ENCODE data around the gene BSN. TPM values are rescaled to one million over a fixed set of nuclear protein-coding genes. Genes with fewer than 3 reads are reported as not detected.

BSN gene
- total and polyA plus RNA-seq, 8 donors: 0.56 to 1.6 (median 0.97) TPM

DNA sequence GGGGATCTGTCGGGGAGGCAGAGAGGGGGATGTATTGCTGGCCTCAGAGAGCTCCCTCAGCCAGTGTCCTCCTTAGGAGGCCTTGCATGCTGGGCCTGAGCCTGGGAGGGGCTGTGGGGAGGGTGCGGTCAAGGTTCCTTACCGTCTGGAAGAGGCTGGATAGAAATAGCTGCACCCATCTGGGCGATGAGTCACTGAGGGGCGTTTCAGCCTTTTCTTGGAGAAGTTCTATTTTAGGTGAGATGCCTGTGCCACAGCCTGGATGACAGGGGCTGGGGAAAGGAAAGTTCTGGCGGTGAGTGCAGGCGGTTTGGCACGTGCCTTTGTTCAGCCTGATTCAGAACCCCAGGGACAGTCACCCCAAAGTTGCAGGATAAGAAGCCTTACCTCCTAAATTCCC is 84.2 kb downstream of the BSN start:
- FAIRE-seq (no peak), DNase-seq (no peak), ATAC-seq (no peak)
- no peaks in the 10 kb centered on the region for H3K27me3 ChIP-seq
- intact Hi-C loops (cut with DNase I): no loop called here
- H3K36me3 ChIP-seq: no peaks in the 10 kb centered on the region
- H3K27ac ChIP-seq: no peak overlapping the region
- no peaks in the 10 kb centered on the region for H3K4me1 ChIP-seq
- H3K9me3 ChIP-seq: no peaks in the 10 kb centered on the region
- 69 to 79% methylated on average over 8 of the region's 8 CpGs for WGBS, 2 donors
- TF ChIP-seq, protein P1, sequence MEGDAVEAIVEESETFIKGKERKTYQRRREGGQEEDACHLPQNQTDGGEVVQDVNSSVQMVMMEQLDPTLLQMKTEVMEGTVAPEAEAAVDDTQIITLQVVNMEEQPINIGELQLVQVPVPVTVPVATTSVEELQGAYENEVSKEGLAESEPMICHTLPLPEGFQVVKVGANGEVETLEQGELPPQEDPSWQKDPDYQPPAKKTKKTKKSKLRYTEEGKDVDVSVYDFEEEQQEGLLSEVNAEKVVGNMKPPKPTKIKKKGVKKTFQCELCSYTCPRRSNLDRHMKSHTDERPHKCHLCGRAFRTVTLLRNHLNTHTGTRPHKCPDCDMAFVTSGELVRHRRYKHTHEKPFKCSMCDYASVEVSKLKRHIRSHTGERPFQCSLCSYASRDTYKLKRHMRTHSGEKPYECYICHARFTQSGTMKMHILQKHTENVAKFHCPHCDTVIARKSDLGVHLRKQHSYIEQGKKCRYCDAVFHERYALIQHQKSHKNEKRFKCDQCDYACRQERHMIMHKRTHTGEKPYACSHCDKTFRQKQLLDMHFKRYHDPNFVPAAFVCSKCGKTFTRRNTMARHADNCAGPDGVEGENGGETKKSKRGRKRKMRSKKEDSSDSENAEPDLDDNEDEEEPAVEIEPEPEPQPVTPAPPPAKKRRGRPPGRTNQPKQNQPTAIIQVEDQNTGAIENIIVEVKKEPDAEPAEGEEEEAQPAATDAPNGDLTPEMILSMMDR (IDR thresholded peaks at IDR 0.05): no peak
- no peak overlapping the region for H3K4me3 ChIP-seq

DNA sequence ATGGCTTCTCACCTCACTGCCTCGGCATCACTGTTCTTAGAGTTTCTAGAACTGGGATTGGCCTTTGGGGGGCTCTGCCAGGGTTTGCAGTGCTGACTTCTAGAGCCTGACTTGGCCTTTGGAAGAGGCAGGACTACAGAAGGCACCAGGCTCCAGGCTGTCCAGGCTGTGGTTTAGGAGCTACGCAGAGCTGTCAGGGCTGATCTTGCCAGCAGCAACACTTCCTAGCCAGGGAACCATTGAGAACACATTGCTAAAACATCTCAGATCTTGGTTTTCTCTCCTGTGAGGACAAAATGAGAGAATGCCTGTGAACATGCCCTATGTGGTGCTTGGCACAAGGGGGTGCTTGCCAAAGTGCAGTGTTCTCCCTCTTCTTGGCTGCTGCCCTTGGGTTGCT is 85.3 kb downstream of the BSN start:
- no peaks in the 10 kb centered on the region for H3K27me3 ChIP-seq
- no peaks in the 10 kb centered on the region for H3K36me3 ChIP-seq
- no peaks in the 10 kb centered on the region for H3K9me3 ChIP-seq
- intact Hi-C loops (cut with DNase I): no loop called here
- no peaks in the 10 kb centered on the region for H3K4me1 ChIP-seq
- no peak for DNase-seq
- no peak for ATAC-seq
- TF ChIP-seq, protein P1 (IDR thresholded peaks at IDR 0.05): no peak
- no peak overlapping the region for H3K4me3 ChIP-seq
- no peak overlapping the region for H3K27ac ChIP-seq
- WGBS, 2 donors: 81 to 92% methylated on average over 2 of the region's 2 CpGs
- no peak for FAIRE-seq

DNA sequence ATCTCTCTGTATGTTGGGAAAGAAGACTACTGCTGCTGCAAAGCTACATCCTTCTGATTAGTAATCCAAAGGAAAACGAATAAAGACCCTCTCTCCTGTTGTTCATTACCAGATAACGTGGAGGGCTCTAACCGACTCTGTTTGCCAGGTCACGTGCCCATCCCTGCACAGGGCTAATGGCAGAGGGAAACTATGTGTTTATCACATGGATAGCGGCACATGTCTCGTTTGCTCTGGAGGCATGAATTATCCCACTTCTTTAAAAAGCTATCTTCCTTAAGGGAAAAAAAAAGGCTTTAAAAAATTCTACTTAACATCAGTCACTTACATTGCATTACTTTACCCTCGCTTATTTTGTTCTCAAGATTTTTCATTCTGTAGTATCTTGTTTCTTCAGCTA is 87.0 kb downstream of the BSN start:
- no peak for FAIRE-seq
- Histone ChIP-seq H3K4me3 (no peak overlapping the region), H3K27ac (no peak overlapping the region), H3K27me3 (no peaks in the 10 kb centered on the region), H3K9me3 (no peaks in the 10 kb centered on the region), H3K36me3 (no peaks in the 10 kb centered on the region), H3K4me1 (no peaks in the 10 kb centered on the region)
- TF ChIP-seq, protein P1 (IDR thresholded peaks at IDR 0.05): no peak
- ATAC-seq: no peak
- WGBS, 2 donors: 61 to 62% methylated on average over 7 of the region's 7 CpGs
- intact Hi-C loops (cut with DNase I): no loop called here
- no peak for DNase-seq

DNA sequence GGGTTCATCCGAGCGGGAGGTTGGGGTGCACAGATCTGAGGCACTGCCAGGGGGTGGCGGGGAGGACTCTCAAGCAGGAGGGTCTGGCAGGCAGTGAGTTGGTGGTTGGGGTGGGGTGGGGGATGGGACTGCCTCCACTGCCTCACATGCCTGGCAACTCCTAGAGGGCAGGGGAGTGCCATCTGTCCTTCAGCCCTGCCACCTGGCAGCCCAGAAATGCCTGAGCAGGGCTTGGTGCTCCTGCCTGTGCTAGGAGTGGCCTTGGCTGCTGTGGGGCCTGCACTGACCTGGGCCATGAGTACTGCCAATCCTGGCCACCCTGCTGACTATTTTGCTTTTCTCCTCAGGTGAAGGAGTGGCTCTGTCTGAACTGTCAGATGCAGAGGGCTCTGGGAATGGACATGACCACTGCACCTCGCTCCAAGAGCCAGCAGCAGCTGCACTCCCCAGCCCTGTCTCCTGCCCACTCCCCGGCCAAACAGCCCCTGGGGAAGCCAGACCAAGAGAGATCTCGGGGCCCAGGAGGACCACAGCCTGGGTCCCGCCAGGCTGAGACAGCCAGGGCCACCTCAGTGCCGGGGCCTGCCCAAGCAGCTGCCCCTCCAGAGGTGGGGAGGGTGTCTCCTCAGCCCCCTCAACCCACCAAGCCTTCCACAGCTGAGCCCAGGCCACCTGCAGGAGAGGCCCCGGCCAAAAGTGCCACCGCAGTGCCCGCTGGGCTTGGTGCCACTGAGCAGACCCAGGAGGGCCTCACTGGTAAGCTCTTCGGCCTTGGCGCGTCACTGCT is 87.8 kb downstream of the BSN start:
- TF ChIP-seq, protein P1 (IDR thresholded peaks at IDR 0.05): no peak
- DNase-seq (no peak), FAIRE-seq (no peak), ATAC-seq (no peak)
- H3K36me3 ChIP-seq: no peaks in the 10 kb centered on the region
- no peaks in the 10 kb centered on the region for H3K4me1 ChIP-seq
- no peak overlapping the region for H3K27ac ChIP-seq
- intact Hi-C loops (cut with DNase I): no loop called here
- H3K27me3 ChIP-seq: no peaks in the 10 kb centered on the region
- 94 to 95% methylated on average over 13 to 14 of the region's 14 CpGs for WGBS, 2 donors
- H3K4me3 ChIP-seq: no peak overlapping the region
- no peaks in the 10 kb centered on the region for H3K9me3 ChIP-seq

DNA sequence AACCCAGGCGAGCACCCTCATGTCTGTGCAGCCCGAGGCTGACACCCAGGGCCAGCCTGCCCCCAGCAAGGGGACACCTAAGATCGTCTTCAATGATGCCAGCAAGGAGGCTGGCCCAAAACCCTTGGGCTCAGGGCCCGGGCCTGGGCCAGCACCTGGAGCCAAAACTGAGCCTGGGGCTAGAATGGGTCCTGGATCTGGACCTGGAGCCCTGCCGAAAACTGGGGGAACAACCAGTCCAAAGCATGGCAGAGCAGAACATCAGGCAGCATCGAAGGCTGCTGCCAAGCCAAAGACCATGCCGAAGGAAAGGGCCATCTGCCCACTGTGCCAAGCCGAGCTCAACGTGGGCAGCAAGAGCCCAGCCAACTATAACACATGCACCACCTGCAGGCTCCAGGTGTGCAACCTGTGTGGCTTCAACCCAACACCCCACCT is 88.5 kb downstream of the BSN start:
- DNase-seq: no peak
- Histone ChIP-seq H3K27ac (no peak overlapping the region), H3K4me1 (peaks cover 0 to 2% (median 1%) of the 10 kb centered on the region in 3 donors), H3K27me3 (no peaks in the 10 kb centered on the region), H3K36me3 (no peaks in the 10 kb centered on the region), H3K9me3 (no peaks in the 10 kb centered on the region), H3K4me3 (no peak overlapping the region)
- intact Hi-C loops (cut with DNase I): no loop called here
- ATAC-seq: no peak
- 88 to 89% methylated on average over 9 of the region's 9 CpGs for WGBS, 2 donors
- TF ChIP-seq, protein P1 (IDR thresholded peaks at IDR 0.05): no peak
- no peak for FAIRE-seq
